Measurements from ENCODE around the gene RNF152.

Gene RNF152

DNA sequence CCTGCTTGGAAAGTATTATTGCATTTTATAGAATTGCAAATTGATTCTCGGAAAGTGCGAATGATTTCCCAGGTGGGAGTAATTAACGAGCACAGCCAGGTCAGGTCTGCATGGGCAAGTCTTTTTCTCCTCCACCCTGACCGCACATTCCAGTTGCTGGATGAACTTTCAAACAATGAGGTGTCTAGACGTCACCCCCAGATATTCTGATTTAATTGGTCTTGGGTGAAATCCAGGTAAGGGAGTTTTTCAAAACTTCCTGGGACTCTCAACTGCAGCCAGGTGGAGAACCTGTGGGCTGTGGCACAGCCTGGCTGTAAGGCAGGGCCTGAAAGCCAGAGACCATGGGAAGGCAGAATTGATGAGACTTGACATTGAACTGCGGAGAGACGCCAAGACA is 15.9 kb upstream of the RNF152 start:
- DNase-seq (ENCODE audit: low read depth), result no peak
- H3K4me3 ChIP-seq (ENCODE audit: low read depth, low read length), result no peak overlapping the region
- TF ChIP-seq, protein P1, sequence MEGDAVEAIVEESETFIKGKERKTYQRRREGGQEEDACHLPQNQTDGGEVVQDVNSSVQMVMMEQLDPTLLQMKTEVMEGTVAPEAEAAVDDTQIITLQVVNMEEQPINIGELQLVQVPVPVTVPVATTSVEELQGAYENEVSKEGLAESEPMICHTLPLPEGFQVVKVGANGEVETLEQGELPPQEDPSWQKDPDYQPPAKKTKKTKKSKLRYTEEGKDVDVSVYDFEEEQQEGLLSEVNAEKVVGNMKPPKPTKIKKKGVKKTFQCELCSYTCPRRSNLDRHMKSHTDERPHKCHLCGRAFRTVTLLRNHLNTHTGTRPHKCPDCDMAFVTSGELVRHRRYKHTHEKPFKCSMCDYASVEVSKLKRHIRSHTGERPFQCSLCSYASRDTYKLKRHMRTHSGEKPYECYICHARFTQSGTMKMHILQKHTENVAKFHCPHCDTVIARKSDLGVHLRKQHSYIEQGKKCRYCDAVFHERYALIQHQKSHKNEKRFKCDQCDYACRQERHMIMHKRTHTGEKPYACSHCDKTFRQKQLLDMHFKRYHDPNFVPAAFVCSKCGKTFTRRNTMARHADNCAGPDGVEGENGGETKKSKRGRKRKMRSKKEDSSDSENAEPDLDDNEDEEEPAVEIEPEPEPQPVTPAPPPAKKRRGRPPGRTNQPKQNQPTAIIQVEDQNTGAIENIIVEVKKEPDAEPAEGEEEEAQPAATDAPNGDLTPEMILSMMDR (IDR thresholded peaks at IDR 0.05; ENCODE audit: insufficient read depth, low read depth, low read length, missing control alignments), result no peak

DNA sequence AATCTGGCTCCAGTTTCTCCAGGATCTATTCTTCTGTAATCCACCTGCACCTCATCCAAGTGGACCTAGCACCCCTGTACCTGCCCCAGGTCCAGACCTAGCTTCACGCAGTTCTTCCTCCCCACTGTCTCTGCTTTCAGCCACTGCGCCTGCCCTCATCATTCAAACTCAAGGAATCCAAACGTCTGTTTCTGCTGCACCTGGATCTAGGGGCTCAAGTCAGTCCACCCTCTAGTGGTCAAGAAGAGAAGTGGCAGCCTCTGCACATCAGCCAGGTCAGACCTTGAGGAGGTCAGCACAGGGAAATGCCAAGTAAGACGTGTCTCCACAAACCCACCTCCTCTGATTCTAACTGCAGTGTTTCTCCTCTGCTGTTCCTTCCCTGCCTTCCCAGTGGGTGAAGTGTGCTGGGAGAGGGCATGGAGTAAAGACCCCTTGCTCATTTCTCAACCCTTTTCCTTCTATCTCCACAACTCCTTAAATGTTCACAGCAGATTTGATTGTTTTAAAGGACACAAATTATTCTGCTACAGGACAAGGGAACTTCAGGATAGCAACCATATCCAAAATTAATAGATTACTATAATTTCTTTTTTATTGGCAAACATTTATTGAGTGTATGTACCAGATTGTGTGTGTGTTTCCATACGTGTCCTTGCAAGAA is 8.6 kb upstream of the RNF152 start:
- DNase-seq (ENCODE audit: low read depth), result peak; percentile 68
- no peak overlapping the region for H3K4me3 ChIP-seq (ENCODE audit: low read depth, low read length)
- TF ChIP-seq, protein P1 (IDR thresholded peaks at IDR 0.05; ENCODE audit: insufficient read depth, low read depth, low read length, missing control alignments), result peak; percentile 97

DNA sequence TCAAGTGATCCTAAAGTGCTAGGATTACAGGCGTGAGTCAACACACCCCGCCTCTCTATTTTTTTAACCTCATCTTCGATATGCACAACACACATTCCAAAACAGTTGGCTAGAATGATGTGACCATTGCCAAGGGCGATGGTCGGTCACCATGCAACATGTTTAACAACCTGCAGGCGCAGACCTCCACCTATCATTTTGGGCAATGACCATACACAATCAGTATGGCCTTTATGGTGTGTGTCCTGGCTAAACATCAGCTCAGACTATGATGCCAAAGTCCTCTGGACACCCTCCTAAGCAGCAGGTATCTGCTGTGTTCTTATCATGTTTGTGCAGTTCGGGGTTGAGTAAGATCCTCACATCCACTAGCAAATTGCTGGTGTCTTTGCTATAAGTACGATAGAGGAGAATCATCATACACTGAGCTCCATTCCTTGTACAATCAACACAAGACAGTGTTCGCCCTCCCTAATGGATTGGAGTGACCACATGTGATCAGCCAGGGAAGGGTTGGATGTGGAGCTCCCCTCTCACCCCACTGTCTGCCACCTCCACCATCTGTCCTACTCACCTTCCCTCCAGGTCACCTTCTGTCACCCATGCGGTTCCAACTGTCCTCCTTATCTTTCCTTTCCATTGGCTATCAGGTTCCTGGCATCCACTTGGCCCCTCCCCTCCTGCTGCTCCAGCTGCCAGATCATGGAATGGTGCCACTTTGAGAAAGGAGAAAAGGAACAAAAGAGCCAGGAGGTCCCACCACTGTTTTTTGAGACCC is 7.9 kb upstream of the RNF152 start:
- DNase-seq (ENCODE audit: low read depth), result no peak
- H3K4me3 ChIP-seq (ENCODE audit: low read depth, low read length), result no peak overlapping the region
- TF ChIP-seq, protein P1 (IDR thresholded peaks at IDR 0.05; ENCODE audit: insufficient read depth, low read depth, low read length, missing control alignments), result no peak

- DNase-seq (ENCODE audit: low read depth), result no peak
- TF ChIP-seq, protein P1 (IDR thresholded peaks at IDR 0.05; ENCODE audit: insufficient read depth, low read depth, low read length, missing control alignments), result no peak
- H3K4me3 ChIP-seq (ENCODE audit: low read depth, low read length), result no peak overlapping the region
These were observed 5.9 kb upstream of the RNF152 start for GRCh38 chr18:61898640-61899101.

- DNase-seq (ENCODE audit: low read depth), result no peak
These were observed 4.0 kb upstream of the RNF152 start for GRCh38 chr18:61896757-61897156.

DNA sequence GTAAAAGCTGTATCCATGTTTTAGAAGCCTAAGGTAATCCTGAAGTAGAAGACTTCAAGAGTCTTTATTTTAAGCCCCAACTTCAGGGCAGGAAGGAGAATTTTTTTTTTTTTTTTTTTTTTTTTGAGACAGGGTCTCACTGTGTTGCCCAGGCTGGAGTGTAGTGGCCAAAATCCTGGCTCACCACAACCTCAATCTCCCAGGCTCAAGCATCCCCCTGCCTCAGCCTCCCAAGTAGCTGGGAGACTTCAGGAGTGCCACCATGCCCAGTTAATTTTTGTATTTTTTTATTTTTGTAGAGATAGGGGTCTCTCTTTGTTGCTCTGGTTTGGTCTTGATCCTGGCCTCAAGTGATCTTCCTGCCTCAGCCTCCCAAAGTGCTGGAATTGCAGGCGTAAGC is 3.3 kb upstream of the RNF152 start:
- H3K4me3 ChIP-seq (ENCODE audit: low read depth, low read length), result no peak overlapping the region
- TF ChIP-seq, protein P1 (IDR thresholded peaks at IDR 0.05; ENCODE audit: insufficient read depth, low read depth, low read length, missing control alignments), result no peak
- DNase-seq (ENCODE audit: low read depth), result no peak

More at GRCh38 chr18:61896757-61897156, 4.0 kb upstream of the RNF152 start:
- no peak overlapping the region for H3K4me3 ChIP-seq (ENCODE audit: low read depth, low read length)
- TF ChIP-seq, protein P1 (IDR thresholded peaks at IDR 0.05; ENCODE audit: insufficient read depth, low read depth, low read length, missing control alignments), result no peak
